ENCODE measurements around the gene PRICKLE4.

PRICKLE4 gene

GRCh38 chr6:41734666-41735426 lies 45.7 kb upstream of the PRICKLE4 start:
- H3K4me3 ChIP-seq (ENCODE audit: low read depth, low read length), result peak overlapping the region; percentile 71
- TF ChIP-seq, protein P1, sequence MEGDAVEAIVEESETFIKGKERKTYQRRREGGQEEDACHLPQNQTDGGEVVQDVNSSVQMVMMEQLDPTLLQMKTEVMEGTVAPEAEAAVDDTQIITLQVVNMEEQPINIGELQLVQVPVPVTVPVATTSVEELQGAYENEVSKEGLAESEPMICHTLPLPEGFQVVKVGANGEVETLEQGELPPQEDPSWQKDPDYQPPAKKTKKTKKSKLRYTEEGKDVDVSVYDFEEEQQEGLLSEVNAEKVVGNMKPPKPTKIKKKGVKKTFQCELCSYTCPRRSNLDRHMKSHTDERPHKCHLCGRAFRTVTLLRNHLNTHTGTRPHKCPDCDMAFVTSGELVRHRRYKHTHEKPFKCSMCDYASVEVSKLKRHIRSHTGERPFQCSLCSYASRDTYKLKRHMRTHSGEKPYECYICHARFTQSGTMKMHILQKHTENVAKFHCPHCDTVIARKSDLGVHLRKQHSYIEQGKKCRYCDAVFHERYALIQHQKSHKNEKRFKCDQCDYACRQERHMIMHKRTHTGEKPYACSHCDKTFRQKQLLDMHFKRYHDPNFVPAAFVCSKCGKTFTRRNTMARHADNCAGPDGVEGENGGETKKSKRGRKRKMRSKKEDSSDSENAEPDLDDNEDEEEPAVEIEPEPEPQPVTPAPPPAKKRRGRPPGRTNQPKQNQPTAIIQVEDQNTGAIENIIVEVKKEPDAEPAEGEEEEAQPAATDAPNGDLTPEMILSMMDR (IDR thresholded peaks at IDR 0.05; ENCODE audit: low read depth, low read length), result no peak

- peak within 1 kb of the TSS; percentile 71 for H3K4me3 ChIP-seq (ENCODE audit: low read depth, low read length)
- TF ChIP-seq, protein P1 (IDR thresholded peaks at IDR 0.05; ENCODE audit: low read depth, low read length), result peak; percentile 74
Measured at GRCh38 chr6:41735427-41736185, 45.0 kb upstream of the PRICKLE4 start, which contains the start of gene TFEB. TSS of gene TFEB (minus strand) at chr6:41735608. CDS start at chr6:41691213, 44,395 bp downstream.

GRCh38 chr6:41736186-41736733 lies 44.3 kb upstream of the PRICKLE4 start:
- TF ChIP-seq, protein P1 (IDR thresholded peaks at IDR 0.05; ENCODE audit: low read depth, low read length), result no peak
- H3K4me3 ChIP-seq (ENCODE audit: low read depth, low read length), result no peak overlapping the region

GRCh38 chr6:41736800-41737555 lies 43.6 kb upstream of the PRICKLE4 start:
- no peak overlapping the region for H3K4me3 ChIP-seq (ENCODE audit: low read depth, low read length)
- TF ChIP-seq, protein P1 (IDR thresholded peaks at IDR 0.05; ENCODE audit: low read depth, low read length), result no peak

DNA sequence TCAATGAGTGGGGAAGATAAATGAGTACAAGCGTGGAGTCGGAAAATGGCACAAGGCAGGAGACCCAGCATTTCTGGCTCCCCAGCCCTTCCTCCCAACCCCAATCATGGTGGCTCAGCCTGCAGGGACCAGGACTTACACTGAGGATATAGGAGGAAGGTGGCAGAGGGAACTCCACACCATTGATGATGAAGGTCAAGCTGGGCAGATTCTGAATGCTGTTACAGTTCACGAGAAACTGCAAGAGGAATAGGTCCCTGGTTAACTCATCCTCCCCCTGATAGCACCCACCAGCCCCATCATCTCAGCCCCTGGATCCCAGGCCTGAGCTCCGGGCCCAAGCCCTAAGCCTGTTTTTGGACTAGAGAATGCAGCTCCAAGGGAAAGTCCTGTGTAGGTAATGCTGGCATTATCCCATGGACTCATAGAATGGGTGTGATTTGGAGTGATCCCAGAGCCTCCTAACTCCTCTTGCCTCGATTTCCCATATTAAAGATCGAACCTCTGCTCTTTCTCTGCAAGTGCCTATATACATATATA lies 42.9 kb upstream of the PRICKLE4 start:
- no peak overlapping the region for H3K4me3 ChIP-seq (ENCODE audit: low read depth, low read length)
- TF ChIP-seq, protein P1 (IDR thresholded peaks at IDR 0.05; ENCODE audit: low read depth, low read length), result no peak

GRCh38 chr6:41739041-41739440 lies 41.5 kb upstream of the PRICKLE4 start:
- TF ChIP-seq, protein P1 (IDR thresholded peaks at IDR 0.05; ENCODE audit: low read depth, low read length), result no peak
- H3K4me3 ChIP-seq (ENCODE audit: low read depth, low read length), result no peak overlapping the region
